GOT3 (cell line): ENCODE results near the gene NHEJ1.

Experiments used
- DNase-seq: peaks from one replicate; lab custom pipeline; 2025; ENCODE audit warnings: mixed read lengths; lab: John Stamatoyannopoulos, UW

The NHEJ1 gene

GRCh38 chr2:219182331-219183150 lies 21.9 kb upstream of the NHEJ1 start:
- DNase-seq, result no peak

GRCh38 chr2:219181531-219181930 lies 20.9 kb upstream of the NHEJ1 start:
- no peak for DNase-seq

GRCh38 chr2:219180961-219181360 lies 20.3 kb upstream of the NHEJ1 start:
- DNase-seq, result no peak

- DNase-seq, result no peak
Measured at GRCh38 chr2:219179601-219180465, 19.2 kb upstream of the NHEJ1 start.

GRCh38 chr2:219178377-219179175 lies 18.0 kb upstream of the NHEJ1 start:
- no peak for DNase-seq

- peak; percentile 67 for DNase-seq
Measured at GRCh38 chr2:219177552-219178376, 17.1 kb upstream of the NHEJ1 start, which contains the start of gene RETREG2. RETREG2 (plus strand) TSS chr2:219178275; CDS start chr2:219178353, 78 bp downstream.

GRCh38 chr2:219176818-219177551 lies 16.4 kb upstream of the NHEJ1 start, which contains the start of gene CNPPD1:
CNPPD1 (minus strand) TSS chr2:219176925; CDS start chr2:219176828, 97 bp downstream.
- DNase-seq, result peak; percentile 32

- no peak for DNase-seq
Measured at GRCh38 chr2:219175928-219176817, 15.6 kb upstream of the NHEJ1 start.

GRCh38 chr2:219175486-219175885 lies 14.9 kb upstream of the NHEJ1 start:
- no peak for DNase-seq

- DNase-seq, result no peak
Measured at GRCh38 chr2:219174801-219175200, 14.2 kb upstream of the NHEJ1 start.

- DNase-seq, result no peak
Measured at GRCh38 chr2:219174146-219174545, 13.5 kb upstream of the NHEJ1 start.

GRCh38 chr2:219173176-219173575 lies 12.6 kb upstream of the NHEJ1 start:
- DNase-seq, result no peak

GRCh38 chr2:219172231-219173154 lies 11.9 kb upstream of the NHEJ1 start:
- no peak for DNase-seq

GRCh38 chr2:219171231-219171651 lies 10.6 kb upstream of the NHEJ1 start:
- DNase-seq, result no peak

- no peak for DNase-seq
Measured at GRCh38 chr2:219169930-219170654, 9.5 kb upstream of the NHEJ1 start, which contains the start of gene SLC23A3. SLC23A3 (minus strand) TSS chr2:219170029; CDS start chr2:219169984, 45 bp downstream.

GRCh38 chr2:219168932-219169331 lies 8.3 kb upstream of the NHEJ1 start:
- no peak for DNase-seq

GRCh38 chr2:219168526-219168925 lies 7.9 kb upstream of the NHEJ1 start:
- DNase-seq, result no peak
